Measurements from ENCODE around the gene TRPV6.

TRPV6 gene

GRCh38 chr7:142855114-142855743, 30.3 kb downstream of the TRPV6 start:
- DNase-seq (ENCODE audit: low read depth in 2 of 3, low spot score in 2 of 3), result no peak

GRCh38 chr7:142854372-142855113, 31.0 kb downstream of the TRPV6 start, which contains the start of gene EPHB6:
Gene EPHB6 (plus strand): TSS chr7:142855076. CDS start chr7:142863228, 8,152 bp downstream.
- peak in 2 of 3 experiments; percentile 26 to 49 for DNase-seq (ENCODE audit: low read depth in 2 of 3, low spot score in 2 of 3)

GRCh38 chr7:142853739-142854371, 31.7 kb downstream of the TRPV6 start:
- DNase-seq (ENCODE audit: low read depth in 2 of 3, low spot score in 2 of 3), result peak; percentile 25 to 47 (median 38)

GRCh38 chr7:142851919-142852318, 33.6 kb downstream of the TRPV6 start:
- no peak for DNase-seq (ENCODE audit: low read depth in 2 of 3, low spot score in 2 of 3)

GRCh38 chr7:142851269-142851668, 34.3 kb downstream of the TRPV6 start:
- DNase-seq (ENCODE audit: low read depth in 2 of 3, low spot score in 2 of 3), result no peak

- no peak for DNase-seq (ENCODE audit: low read depth in 2 of 3, low spot score in 2 of 3)
Measured at GRCh38 chr7:142847353-142847752, 38.2 kb downstream of the TRPV6 start.

- DNase-seq (ENCODE audit: low read depth in 2 of 3, low spot score in 2 of 3), result no peak
Measured at GRCh38 chr7:142842251-142842766, 43.2 kb downstream of the TRPV6 start.

- no peak for DNase-seq (ENCODE audit: low read depth in 2 of 3, low spot score in 2 of 3)
Measured at GRCh38 chr7:142838461-142839213, 46.9 kb downstream of the TRPV6 start.

GRCh38 chr7:142836426-142836825, 49.1 kb downstream of the TRPV6 start:
- no peak for DNase-seq (ENCODE audit: low read depth in 2 of 3, low spot score in 2 of 3)

- no peak for DNase-seq (ENCODE audit: low read depth in 2 of 3, low spot score in 2 of 3)
Measured at GRCh38 chr7:142835487-142835886, 50.1 kb downstream of the TRPV6 start.

- DNase-seq (ENCODE audit: low read depth in 2 of 3, low spot score in 2 of 3), result no peak
Measured at GRCh38 chr7:142833174-142834048, 52.1 kb downstream of the TRPV6 start.

- no peak for DNase-seq (ENCODE audit: low read depth in 2 of 3, low spot score in 2 of 3)
Measured at GRCh38 chr7:142832417-142832816, 53.1 kb downstream of the TRPV6 start.

- no peak for DNase-seq (ENCODE audit: low read depth in 2 of 3, low spot score in 2 of 3)
Measured at GRCh38 chr7:142827951-142828500, 57.5 kb downstream of the TRPV6 start.

- DNase-seq (ENCODE audit: low read depth in 2 of 3, low spot score in 2 of 3), result no peak
Measured at GRCh38 chr7:142822714-142823113, 62.8 kb downstream of the TRPV6 start.

Data from activated CD8-positive, alpha-beta memory T cell treated with anti-CD3 and anti-CD28 coated beads for 48 hours (primary cell).